Measurements from ENCODE around the gene AOPEP.

Gene AOPEP

GRCh38 chr9:94697972-94698581 is 28.4 kb upstream of the AOPEP start:
- Histone ChIP-seq H3K27ac (ENCODE audit: low read length) (no peak overlapping the region), H3K4me1 (ENCODE audit: insufficient read depth, low read length) (0 out of 2 replicates have a peak, but pooled peaks cover 7% of the 10 kb centered on the region), H3K9me3 (ENCODE audit: insufficient read depth, low read depth, low read length) (no peaks in the 10 kb centered on the region), H3K9ac (ENCODE audit: low read depth, low read length) (no peak overlapping the region), H3K4me3 (ENCODE audit: low read length) (no peak overlapping the region), H3K36me3 (ENCODE audit: insufficient read depth, low read depth, low read length) (no peaks in the 10 kb centered on the region), H3K27me3 (ENCODE audit: insufficient read depth, low read length) (no peaks in the 10 kb centered on the region)

DNA sequence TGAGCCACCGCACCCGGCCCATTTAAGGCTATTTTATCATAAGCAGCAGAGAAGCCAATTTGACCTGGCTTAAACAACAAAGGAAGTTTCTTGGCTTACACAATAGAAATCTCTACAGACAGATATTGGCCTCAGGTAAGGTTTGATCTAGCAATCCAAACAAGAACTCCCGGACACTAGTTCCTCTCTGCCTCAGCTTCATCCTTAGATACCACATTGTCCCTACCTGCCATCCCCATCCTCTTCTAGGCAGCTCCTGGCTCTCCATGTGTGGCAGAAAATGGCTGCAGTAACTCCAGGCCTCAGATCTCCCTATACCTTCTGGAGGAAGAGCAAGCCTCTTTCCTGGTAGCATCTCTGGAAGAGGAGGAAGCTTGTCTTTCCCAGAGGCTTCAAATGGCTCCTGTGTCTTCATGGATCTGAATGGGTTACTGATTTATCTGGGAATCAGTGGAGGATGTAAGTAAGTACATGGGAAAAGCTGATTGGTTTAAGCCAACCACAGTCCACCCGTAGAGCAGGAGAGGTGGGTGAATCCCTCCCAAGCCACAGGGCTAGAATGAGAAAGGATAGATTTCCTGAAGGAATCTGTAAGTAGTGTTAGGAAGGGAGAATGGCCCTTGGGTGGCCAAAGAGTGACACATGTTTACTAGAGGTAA is 26.7 kb upstream of the AOPEP start:
- Histone ChIP-seq H3K9ac (ENCODE audit: low read depth, low read length) (no peak overlapping the region), H3K27ac (ENCODE audit: low read length) (no peak overlapping the region), H3K4me3 (ENCODE audit: low read length) (no peak overlapping the region), H3K36me3 (ENCODE audit: insufficient read depth, low read depth, low read length) (no peaks in the 10 kb centered on the region), H3K27me3 (ENCODE audit: insufficient read depth, low read length) (no peaks in the 10 kb centered on the region), H3K4me1 (ENCODE audit: insufficient read depth, low read length) (0 out of 2 replicates have a peak, but pooled peaks cover 7% of the 10 kb centered on the region), H3K9me3 (ENCODE audit: insufficient read depth, low read depth, low read length) (no peaks in the 10 kb centered on the region)

- Histone ChIP-seq H3K36me3 (ENCODE audit: insufficient read depth, low read depth, low read length) (no peaks in the 10 kb centered on the region), H3K27me3 (ENCODE audit: insufficient read depth, low read length) (no peaks in the 10 kb centered on the region), H3K9me3 (ENCODE audit: insufficient read depth, low read depth, low read length) (no peaks in the 10 kb centered on the region), H3K4me1 (ENCODE audit: insufficient read depth, low read length) (0 out of 2 replicates have a peak, but pooled peaks cover 7% of the 10 kb centered on the region), H3K27ac (ENCODE audit: low read length) (no peak overlapping the region), H3K4me3 (ENCODE audit: low read length) (no peak overlapping the region), H3K9ac (ENCODE audit: low read depth, low read length) (no peak overlapping the region)
These were observed 26.1 kb upstream of the AOPEP start for GRCh38 chr9:94700445-94700844.

DNA sequence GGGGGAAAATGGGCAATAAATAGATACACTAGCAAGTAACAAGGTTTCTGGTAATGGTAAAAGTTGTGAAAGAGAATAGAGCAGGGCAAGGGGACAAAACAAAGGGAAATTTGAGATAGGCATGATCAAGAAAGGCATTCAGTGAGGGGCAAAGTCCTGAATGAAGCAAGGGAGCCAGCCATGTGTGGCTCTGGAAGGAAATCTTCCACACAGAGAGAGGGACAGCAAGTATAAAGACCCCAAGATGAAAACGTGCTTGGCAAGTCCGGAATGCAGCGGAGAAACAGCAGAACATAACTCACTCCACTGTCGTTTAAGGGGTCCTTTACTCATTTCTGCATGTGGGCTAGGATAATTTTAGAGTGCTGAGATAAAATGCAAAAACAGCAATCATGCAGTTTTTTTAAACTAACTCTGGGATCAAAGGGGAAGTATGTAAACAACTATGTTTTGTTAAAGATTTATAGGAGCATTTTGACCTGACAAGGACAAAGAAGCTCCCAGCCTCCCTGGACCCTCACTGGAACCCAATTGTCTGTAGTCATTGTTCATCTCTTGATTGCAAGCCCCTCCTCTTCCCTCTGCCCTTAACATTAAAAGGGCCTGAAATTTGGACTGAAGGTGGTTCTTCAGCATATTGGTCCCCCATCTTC is 22.9 kb upstream of the AOPEP start:
- Histone ChIP-seq H3K9ac (ENCODE audit: low read depth, low read length) (no peak overlapping the region), H3K27me3 (ENCODE audit: insufficient read depth, low read length) (no peaks in the 10 kb centered on the region), H3K27ac (ENCODE audit: low read length) (no peak overlapping the region), H3K9me3 (ENCODE audit: insufficient read depth, low read depth, low read length) (no peaks in the 10 kb centered on the region), H3K4me3 (ENCODE audit: low read length) (no peak overlapping the region), H3K36me3 (ENCODE audit: insufficient read depth, low read depth, low read length) (no peaks in the 10 kb centered on the region), H3K4me1 (ENCODE audit: insufficient read depth, low read length) (0 out of 2 replicates have a peak, but pooled peaks cover 2% of the 10 kb centered on the region)

DNA sequence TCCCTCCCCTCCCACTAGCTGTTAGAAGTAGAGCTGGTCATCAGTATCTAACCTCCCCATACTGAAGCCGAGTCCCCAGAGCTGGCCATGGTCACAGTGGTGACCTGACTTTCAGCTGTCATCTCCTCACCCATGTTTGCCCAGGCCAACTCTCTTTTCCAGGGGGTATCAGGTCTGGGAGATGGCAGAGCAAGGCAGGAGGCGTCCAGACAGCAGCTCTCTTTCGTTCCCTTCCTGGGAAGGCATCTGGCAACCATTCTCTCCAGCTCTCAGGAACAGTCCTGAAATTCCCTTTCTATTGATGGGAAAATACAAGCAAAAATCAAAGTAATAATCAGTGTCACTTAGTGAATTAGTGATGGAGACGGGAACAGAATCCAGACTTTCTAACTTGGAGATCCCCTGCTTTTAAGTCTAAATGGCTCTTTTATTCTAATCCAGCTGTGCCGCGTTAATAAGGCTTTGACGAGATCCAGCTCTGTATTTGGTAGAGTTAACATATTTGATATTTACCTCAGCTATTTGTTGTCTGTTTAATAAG is 21.3 kb upstream of the AOPEP start:
- no peak overlapping the region for H3K9ac ChIP-seq (ENCODE audit: low read depth, low read length)
- H3K27me3 ChIP-seq (ENCODE audit: insufficient read depth, low read length) = no peaks in the 10 kb centered on the region
- H3K4me3 ChIP-seq (ENCODE audit: low read length) = no peak overlapping the region
- no peaks in the 10 kb centered on the region for H3K36me3 ChIP-seq (ENCODE audit: insufficient read depth, low read depth, low read length)
- no peaks in the 10 kb centered on the region for H3K9me3 ChIP-seq (ENCODE audit: insufficient read depth, low read depth, low read length)
- no peak overlapping the region for H3K27ac ChIP-seq (ENCODE audit: low read length)
- no peaks in the 10 kb centered on the region for H3K4me1 ChIP-seq (ENCODE audit: insufficient read depth, low read length)

GRCh38 chr9:94706922-94707321 is 19.6 kb upstream of the AOPEP start:
- H3K4me1 ChIP-seq (ENCODE audit: insufficient read depth, low read length) = no peaks in the 10 kb centered on the region
- no peak overlapping the region for H3K4me3 ChIP-seq (ENCODE audit: low read length)
- H3K36me3 ChIP-seq (ENCODE audit: insufficient read depth, low read depth, low read length) = no peaks in the 10 kb centered on the region
- no peaks in the 10 kb centered on the region for H3K27me3 ChIP-seq (ENCODE audit: insufficient read depth, low read length)
- H3K9ac ChIP-seq (ENCODE audit: low read depth, low read length) = no peak overlapping the region
- no peak overlapping the region for H3K27ac ChIP-seq (ENCODE audit: low read length)
- no peaks in the 10 kb centered on the region for H3K9me3 ChIP-seq (ENCODE audit: insufficient read depth, low read depth, low read length)

GRCh38 chr9:94713436-94714215 is 12.9 kb upstream of the AOPEP start:
- no peak overlapping the region for H3K4me3 ChIP-seq (ENCODE audit: low read length)
- no peaks in the 10 kb centered on the region for H3K4me1 ChIP-seq (ENCODE audit: insufficient read depth, low read length)
- H3K36me3 ChIP-seq (ENCODE audit: insufficient read depth, low read depth, low read length) = no peaks in the 10 kb centered on the region
- no peaks in the 10 kb centered on the region for H3K27me3 ChIP-seq (ENCODE audit: insufficient read depth, low read length)
- no peak overlapping the region for H3K27ac ChIP-seq (ENCODE audit: low read length)
- H3K9me3 ChIP-seq (ENCODE audit: insufficient read depth, low read depth, low read length) = no peaks in the 10 kb centered on the region
- no peak overlapping the region for H3K9ac ChIP-seq (ENCODE audit: low read depth, low read length)

DNA sequence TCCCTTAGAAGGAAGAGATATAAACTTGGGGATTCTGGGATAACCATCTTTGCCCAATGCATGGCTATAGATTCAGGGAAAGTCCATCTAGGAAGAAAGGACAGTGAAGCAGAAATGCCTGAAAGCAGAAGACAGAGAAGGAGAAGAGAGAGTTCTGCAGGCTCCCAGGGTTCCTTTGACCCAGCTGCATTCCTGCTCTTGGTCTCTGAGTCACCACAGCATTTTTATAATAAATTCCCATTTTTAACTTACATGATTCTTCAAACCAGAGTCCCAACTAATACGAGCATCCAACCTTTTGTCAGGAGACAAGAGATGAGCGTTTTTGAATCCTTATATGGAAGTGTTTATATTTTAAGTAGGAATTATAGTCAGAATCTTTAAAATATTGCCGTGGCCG is 12.0 kb upstream of the AOPEP start:
- no peaks in the 10 kb centered on the region for H3K27me3 ChIP-seq (ENCODE audit: insufficient read depth, low read length)
- no peaks in the 10 kb centered on the region for H3K4me1 ChIP-seq (ENCODE audit: insufficient read depth, low read length)
- H3K27ac ChIP-seq (ENCODE audit: low read length) = no peak overlapping the region
- no peak overlapping the region for H3K4me3 ChIP-seq (ENCODE audit: low read length)
- no peak overlapping the region for H3K9ac ChIP-seq (ENCODE audit: low read depth, low read length)
- no peaks in the 10 kb centered on the region for H3K36me3 ChIP-seq (ENCODE audit: insufficient read depth, low read depth, low read length)
- H3K9me3 ChIP-seq (ENCODE audit: insufficient read depth, low read depth, low read length) = no peaks in the 10 kb centered on the region

GRCh38 chr9:94717761-94718160 is 8.7 kb upstream of the AOPEP start:
- no peak overlapping the region for H3K9ac ChIP-seq (ENCODE audit: low read depth, low read length)
- H3K27ac ChIP-seq (ENCODE audit: low read length) = no peak overlapping the region
- no peaks in the 10 kb centered on the region for H3K27me3 ChIP-seq (ENCODE audit: insufficient read depth, low read length)
- no peaks in the 10 kb centered on the region for H3K36me3 ChIP-seq (ENCODE audit: insufficient read depth, low read depth, low read length)
- H3K9me3 ChIP-seq (ENCODE audit: insufficient read depth, low read depth, low read length) = no peaks in the 10 kb centered on the region
- H3K4me1 ChIP-seq (ENCODE audit: insufficient read depth, low read length) = no peaks in the 10 kb centered on the region
- no peak overlapping the region for H3K4me3 ChIP-seq (ENCODE audit: low read length)

DNA sequence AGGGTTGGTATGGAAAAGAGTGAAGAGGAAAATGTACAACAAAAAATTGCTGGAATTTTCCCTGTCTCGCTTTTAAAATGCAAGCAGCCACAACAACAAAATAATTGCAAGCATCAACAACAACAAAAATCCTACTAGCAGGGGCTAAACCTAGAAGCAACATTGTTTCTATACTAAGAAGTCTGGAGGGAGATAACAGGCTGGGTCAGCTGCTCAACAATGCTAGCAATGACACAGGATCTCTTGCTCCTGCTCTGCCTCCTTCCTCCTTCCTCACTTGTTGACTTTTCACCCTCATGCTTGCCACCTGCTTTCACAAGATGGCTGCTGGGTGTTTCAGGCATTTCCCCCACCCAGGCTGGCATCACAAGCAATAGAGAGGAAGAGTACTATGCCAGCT is 7.6 kb upstream of the AOPEP start:
- Histone ChIP-seq H3K4me3 (ENCODE audit: low read length) (no peak overlapping the region), H3K27ac (ENCODE audit: low read length) (no peak overlapping the region), H3K9me3 (ENCODE audit: insufficient read depth, low read depth, low read length) (no peaks in the 10 kb centered on the region), H3K9ac (ENCODE audit: low read depth, low read length) (no peak overlapping the region), H3K27me3 (ENCODE audit: insufficient read depth, low read length) (no peaks in the 10 kb centered on the region), H3K4me1 (ENCODE audit: insufficient read depth, low read length) (no peaks in the 10 kb centered on the region), H3K36me3 (ENCODE audit: insufficient read depth, low read depth, low read length) (no peaks in the 10 kb centered on the region)

DNA sequence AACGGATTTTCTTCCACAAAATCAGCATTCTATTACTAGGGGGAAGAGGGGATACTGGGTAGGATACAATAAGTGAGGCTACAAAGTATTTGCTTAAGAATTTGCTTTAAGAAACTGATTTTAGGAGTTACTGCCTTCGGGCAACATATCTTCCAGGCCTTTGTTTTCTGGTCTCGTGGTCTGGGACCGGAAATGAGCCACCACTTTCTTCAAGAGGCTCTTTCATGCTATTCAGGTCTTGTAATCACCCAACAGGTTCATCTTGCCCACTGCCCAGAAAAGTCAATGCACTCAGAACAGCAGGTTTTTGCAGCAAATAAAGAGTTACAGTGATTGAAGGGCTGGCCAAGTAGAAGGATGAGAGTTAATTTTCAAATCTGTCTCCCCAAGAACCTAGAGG is 6.6 kb upstream of the AOPEP start:
- Histone ChIP-seq H3K4me1 (ENCODE audit: insufficient read depth, low read length) (no peaks in the 10 kb centered on the region), H3K4me3 (ENCODE audit: low read length) (no peak overlapping the region), H3K27me3 (ENCODE audit: insufficient read depth, low read length) (no peaks in the 10 kb centered on the region)

More for the DNA sequence above, 6.6 kb upstream of the AOPEP start:
- Histone ChIP-seq H3K9ac (ENCODE audit: low read depth, low read length) (no peak overlapping the region), H3K36me3 (ENCODE audit: insufficient read depth, low read depth, low read length) (no peaks in the 10 kb centered on the region), H3K9me3 (ENCODE audit: insufficient read depth, low read depth, low read length) (no peaks in the 10 kb centered on the region), H3K27ac (ENCODE audit: low read length) (no peak overlapping the region)

Data from iPS-20b (cell line).